HK-2 (cell line): ENCODE results near the gene GJB2.

Experiments used
- DNase-seq: peaks from one replicate; pipeline ENCODE4 v3.0.0-alpha.2; 2018; ENCODE audit not compliant: unreplicated experiment

The GJB2 gene

DNA sequence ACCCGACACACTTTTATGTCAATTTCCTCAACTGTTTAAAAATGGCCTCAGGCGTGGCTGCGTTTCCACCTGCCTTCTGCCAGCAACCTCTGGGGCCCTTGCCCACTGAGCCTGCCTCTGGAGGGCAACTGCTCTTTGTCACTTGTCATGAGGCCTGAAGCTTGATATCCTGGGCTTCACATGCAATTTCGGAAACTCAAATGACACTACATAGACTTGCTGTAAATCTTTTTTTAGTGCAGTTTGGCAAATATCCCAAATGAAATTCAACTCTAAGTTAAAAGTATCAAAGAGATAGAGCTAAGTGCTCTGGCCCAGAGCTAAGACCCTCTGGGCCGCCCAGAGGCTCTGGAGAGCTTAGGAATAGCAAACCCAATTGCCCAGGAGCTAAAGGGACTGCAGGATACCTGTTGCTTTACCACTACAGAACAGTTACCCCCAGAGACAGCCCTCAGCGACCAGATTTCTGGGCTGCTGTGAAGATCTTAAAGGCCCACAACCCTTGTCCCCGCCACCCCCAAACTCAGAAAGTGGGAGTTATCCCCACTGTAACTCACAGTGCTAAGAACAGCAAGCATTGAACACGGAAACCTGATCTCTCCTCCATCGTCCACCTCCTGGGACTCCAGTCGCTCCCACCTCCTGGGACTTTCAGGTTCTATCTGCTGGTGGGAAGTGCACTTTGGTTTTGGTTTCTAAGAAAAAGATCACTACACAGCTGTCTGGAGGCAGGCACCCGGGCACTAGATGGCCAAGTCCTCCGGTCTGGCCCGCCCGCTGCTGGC is 51.3 kb downstream of the GJB2 start:
- no peak for DNase-seq

DNA sequence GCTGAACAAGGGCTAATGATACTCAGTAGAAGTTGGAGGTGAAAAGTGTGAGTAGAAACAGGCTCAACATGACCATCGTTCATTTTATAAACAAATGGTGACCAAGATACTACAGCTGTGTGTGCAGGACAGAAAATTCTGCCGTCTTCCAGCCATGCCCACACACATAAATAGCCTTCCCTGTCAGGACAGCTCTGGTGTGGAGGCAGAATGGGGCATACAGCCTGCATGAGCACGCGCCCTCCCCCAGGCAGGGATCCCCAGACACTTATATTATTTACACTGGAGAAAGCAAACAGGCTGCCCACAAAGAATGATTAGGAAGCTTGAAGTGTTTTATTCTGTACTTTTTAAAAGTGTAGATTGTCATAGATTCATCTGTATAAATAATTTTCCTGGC is 52.3 kb downstream of the GJB2 start:
- DNase-seq = no peak

DNA sequence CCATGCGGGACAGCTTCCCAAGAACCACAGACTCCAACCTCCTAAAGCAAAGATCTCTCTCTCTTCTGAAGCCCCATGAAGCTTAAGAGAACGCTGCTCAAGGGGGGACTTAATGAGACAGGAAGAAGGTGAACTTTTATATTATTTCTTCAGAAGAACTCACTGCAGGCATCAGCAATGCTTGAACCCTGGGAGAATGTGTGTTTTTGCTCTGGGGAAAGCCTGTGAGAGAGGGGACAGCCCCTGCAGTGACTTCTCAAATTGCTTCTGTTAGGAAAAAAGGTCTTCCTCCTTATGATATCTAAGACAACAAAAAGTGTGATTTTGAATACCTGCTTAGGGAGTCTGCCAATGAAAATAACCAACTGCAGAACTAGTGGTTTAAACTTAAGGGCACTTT is 54.9 kb downstream of the GJB2 start:
- no peak for DNase-seq
